Raji (cell line): ENCODE measurements around the gene BAZ1B.

Source experiments
- POLR2A ChIP-seq: IDR thresholded peaks from 2 replicates; pipeline ENCODE4 v1.6.1; 2011; ENCODE audit warnings: low read depth, low read length, control low read depth; ENCODE audit not compliant: insufficient read depth

The BAZ1B gene

DNA sequence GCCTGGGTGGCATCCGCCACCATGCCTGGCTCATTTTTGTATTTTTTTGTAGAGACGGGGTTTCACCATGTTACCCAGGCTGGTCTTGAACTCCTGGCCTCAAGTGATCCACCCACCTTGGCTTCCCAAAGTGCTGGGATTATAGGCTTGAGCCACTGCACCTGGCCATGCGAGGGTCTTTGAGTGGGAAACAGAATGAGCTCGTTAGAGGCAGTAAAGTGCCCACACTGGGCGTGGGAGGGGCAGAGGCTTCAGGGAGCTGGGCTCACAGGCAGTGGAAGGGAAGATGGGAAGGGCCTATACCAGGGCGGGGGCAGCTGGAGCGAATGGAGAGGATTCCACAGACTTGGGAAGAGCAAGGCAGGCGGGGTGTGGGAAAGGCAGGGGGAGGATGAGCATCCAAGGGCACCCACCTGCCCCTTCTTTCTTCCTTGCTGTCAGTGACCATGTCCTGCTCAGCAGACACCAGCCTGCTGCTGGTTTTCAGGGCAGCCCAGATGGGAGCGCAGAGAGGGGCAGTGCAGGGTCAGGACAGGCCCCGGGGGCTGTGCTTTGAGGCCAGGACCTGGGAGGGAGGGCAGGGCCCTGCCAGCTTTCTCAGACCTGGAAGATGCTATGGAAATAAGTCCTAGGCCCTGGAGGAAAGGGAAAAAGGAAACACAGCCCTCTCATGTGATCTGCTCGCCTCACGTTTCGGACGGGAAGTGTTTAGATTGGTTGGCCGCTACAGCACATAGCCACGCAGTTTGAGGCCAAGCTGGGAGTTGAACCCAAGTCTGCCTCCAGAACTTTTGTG lies 84.3 kb downstream of the BAZ1B start:
- TF ChIP-seq POLR2A, result no peak

DNA sequence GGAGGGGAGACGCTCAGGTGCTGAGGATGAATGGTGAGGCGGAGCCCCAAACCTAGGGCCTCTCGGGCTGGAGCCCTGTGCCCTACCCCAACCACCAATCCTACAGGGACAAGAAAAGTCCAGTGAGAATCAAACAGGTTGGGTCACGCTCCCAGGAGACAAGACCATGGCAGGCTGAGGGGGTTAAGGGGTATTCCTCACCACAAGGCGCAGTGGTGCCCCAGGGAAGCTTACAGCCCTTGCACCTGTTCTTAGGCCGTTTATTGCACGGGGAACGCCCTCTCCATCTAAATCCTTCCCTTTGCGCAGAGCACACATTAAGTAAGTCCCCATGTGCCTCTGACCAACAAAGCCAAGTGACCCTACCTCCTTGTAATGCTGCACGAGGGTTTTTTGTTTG lies 85.0 kb downstream of the BAZ1B start:
- no peak for TF ChIP-seq POLR2A

DNA sequence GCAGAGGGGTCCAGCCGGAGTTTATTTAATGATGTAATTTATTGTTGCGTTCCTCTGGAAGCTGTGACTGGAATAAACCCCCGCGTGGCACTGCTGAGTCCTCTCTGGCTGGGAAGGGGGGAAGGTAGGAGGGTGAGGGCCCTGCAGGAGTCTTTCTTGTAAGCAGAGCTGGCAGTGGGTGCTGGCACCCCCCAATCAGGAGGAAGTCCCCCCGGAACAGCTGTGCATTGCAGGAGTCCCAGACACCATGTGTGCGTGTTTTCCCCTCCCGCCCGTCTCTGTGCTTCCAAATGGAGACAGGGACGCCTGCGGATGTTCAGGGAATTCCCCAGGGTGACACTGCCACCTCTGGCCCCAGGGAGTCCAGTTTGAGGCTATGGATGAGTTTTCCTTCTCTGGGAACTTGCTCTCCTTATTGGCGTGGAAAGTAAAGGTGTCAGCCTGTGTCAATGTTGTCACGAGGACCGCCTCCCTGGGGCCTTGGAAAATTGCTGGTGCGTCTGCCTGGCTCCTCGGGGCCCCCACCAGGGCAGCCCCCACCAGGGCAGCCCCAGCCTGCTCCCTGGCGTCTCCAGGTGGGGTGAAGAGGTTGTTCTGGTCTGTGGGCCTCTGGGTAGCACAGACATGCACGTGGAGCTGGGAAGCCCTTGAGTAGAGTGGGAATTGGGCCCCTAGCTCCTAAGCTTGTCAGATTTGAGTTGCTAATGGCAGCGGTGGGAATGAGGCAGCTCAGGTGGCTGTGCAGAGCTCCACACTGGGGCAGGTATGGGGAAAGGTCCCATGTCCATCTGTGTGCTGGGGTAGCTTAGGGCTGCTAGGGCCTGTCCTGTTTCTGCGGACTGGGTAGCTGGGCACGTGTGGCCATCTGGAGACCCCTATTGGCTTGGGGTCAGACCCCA lies 85.8 kb downstream of the BAZ1B start:
- TF ChIP-seq POLR2A, result no peak

DNA sequence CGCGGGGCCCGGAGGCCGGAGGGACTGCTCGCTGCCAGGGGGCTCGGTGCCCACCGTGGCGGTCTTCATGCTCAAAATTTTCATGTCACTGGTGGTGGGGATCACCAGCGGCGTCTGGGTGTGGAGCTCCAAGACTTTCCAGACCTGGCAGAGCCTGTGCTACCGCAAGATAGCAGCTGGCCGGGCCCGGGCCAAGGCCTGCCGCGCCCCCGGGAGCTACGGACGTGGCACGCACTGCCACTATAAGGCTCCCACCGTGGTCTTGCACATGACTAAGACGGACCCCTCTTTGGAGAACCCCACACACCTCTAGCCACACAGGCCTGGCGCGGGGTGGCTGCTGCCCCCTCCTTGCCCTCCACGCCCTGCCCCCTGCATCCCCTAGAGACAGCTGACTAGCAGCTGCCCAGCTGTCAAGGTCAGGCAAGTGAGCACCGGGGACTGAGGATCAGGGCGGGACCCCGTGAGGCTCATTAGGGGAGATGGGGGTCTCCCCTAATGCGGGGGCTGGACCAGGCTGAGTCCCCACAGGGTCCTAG lies 86.6 kb downstream of the BAZ1B start:
- TF ChIP-seq POLR2A, result no peak

DNA sequence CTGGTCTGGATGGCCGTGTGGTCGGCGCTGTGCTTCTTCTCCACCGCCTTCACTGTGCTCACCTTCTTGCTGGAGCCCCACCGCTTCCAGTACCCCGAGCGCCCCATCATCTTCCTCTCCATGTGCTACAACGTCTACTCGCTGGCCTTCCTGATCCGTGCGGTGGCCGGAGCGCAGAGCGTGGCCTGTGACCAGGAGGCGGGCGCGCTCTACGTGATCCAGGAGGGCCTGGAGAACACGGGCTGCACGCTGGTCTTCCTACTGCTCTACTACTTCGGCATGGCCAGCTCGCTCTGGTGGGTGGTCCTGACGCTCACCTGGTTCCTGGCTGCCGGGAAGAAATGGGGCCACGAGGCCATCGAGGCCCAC lies 87.4 kb downstream of the BAZ1B start:
- no peak for TF ChIP-seq POLR2A

DNA sequence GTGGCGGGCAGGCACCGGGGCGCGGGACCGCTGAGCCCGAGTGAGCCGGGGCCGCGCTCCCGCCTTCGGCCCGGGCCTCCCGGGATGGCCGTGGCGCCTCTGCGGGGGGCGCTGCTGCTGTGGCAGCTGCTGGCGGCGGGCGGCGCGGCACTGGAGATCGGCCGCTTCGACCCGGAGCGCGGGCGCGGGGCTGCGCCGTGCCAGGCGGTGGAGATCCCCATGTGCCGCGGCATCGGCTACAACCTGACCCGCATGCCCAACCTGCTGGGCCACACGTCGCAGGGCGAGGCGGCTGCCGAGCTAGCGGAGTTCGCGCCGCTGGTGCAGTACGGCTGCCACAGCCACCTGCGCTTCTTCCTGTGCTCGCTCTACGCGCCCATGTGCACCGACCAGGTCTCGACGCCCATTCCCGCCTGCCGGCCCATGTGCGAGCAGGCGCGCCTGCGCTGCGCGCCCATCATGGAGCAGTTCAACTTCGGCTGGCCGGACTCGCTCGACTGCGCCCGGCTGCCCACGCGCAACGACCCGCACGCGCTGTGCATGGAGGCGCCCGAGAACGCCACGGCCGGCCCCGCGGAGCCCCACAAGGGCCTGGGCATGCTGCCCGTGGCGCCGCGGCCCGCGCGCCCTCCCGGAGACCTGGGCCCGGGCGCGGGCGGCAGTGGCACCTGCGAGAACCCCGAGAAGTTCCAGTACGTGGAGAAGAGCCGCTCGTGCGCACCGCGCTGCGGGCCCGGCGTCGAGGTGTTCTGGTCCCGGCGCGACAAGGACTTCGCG lies 88.0 kb downstream of the BAZ1B start:
- TF ChIP-seq POLR2A, result no peak

DNA sequence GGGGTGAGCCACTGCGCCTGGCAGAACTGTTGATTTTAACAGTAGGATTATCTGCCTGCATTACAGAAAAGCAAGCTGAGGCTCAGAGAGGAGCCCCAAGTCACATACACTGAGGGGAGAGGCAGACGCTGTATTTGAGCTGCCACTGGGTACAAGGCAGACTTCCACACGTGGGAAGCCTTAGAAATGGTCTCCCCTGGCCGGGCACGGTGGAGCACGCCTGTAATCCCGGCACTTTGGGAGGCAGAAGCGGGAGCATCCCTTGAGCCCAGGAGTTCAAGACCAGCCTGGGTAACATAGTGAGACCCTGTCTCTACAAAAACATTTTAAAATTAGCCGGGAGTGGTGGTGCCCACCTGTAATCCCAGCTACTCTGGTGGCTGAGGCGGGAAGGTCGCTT lies 89.4 kb downstream of the BAZ1B start:
- no peak for TF ChIP-seq POLR2A

DNA sequence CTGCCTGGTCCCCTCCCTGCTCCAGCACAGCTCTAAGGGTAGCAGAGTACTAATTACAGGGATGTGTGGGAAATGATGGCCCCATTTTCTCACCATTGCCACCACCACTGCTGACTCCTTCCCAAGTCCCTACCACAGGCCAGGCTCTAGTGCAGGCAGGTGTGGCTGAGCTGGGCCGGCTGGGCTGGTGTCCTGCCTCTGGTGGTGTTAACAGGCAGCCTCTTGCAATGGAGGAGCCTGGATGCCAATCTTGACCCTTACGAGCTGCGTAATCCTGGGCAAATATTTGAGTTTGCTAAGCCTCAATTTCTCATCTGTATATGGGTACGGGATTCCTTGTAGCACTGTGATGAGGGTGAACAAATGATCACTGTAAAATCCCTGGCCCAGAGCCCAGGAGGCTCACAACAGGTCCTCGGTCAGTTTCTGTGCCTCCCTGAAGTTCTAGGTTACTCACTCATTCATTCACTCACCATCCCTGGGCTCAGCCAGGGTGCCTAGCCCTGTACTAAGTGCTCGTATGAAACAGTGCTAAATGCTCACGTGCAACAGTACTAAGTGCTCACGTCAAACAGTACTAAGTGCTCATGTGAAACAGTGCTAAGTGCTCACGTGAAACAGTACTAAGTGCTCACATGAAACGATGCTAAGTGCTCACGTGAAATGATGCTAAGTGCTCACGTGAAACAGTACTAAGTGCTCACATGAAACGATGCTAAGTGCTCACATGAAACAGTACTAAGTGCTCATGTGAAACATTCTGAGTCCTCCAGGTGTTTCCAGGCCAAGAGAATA lies 90.9 kb downstream of the BAZ1B start:
- TF ChIP-seq POLR2A, result no peak

DNA sequence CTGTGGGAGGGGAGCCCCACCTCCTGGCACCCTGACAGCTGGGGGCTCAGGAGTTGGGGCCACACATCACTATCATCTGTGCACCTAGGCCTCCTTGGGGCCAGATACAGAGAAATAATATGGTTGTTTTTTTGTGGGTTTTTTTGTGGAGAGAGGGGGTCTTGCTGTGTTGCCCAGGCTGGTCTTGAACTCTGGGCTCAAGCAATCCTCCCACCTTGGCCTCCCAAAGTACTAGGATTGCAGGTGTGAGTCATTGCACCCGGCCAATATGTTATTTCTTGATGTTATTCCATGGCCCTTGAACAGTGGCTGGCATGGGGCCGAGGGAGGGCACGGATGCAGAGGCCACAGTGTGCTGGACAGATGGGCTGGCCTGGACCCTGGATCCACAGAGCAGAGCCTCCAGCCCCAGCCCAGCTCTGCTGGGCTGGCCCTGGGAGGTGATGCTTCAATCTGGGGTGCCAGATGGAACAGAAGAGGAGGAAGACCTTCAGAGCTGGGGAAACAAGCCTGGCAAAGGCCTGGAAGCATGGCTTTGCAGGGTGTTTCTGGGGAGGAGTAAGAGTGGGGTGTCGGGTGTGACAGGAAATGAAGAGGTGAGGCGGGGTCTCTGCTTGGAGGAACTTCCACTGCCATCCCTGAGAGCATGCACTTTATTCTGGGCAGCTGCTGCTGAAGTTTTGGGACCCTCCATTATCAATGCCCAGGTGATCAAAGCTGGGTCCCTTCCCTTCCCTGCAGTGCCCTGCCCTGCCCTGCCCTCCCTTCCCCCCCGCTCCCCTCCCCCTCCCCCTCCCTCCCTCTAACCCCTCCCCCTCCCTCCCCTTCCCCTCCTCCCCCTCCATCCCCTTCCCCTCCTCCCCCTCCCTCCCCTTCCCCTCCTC lies 92.2 kb downstream of the BAZ1B start:
- TF ChIP-seq POLR2A, result no peak

DNA sequence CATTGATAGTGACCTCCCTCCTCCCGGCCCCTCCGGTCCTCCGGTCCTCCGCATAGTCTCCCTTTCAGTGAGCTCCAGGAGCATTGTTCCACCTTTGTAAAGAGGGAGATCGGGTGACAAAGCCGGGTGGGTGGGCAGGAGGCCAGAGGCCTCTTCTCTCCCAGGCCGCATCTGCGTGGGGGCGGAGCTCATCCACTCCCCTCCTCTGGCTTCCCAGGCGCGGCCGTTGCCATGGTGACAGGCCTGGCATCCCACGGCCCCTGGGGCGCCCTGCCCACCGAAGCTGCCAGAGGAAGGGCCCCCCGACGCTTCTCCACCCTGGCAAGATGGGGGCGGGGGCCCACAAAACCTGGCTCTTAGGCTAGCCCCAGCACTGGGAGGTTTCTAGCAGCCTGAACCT lies 92.9 kb downstream of the BAZ1B start:
- TF ChIP-seq POLR2A, result no peak

DNA sequence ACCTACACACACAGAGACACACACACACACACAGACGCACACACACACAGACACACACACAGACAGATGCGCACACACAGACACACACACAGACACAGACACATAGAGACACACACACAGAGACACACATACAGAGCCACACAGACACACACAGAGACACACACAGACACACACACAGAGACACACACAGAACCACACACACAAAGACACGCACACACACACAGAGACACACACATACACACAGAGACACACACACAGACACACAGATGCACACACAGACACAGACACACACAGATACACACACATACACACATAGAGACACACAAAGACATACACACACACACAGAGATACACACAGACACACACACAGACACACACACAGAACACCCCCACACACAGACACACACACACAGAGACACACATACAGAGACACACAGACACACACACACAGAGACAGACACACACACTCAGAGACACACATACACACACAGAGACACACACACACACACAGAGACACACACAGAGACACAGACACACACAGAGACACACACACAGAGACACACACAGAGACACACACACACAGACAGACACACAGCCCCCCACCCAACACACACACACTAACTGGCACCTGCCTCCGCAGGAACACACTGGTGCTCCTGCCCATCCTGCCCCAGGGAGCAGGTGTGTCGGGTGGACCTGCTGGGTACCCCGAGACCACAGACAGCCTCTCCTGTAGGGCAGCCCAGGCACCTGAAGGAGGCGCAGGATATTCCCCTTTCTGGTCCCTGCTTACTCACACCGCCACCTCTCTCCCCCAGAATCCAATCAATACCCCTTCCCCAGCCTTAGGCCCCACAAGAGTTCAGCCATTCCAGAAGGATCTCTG lies 93.9 kb downstream of the BAZ1B start:
- TF ChIP-seq POLR2A, result no peak

DNA sequence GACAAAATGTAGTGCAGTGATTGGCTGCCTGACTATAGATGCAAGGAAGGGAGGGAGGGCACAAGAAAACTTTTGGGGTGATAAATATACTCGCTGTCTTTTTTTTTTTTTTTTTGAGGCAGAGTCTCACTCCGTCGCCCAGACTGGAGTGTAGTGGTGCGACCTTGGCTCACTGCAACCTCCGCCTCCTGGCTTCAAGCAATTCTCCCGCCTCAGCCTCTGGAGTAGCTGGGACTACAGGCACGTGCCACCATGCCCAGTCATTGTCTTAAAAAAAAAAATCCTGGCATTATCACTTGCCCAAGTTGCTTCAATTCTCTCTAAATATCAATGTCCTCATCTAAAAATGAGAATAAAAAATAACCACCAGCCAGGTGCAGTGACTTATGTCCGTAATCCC lies 96.1 kb downstream of the BAZ1B start:
- TF ChIP-seq POLR2A, result no peak
